GM12891 (cell line): ENCODE measurements around the gene ISYNA1.

Experiments used
- DNase-seq: peaks from one replicate; pipeline ENCODE4 v3.0.0; 2011; ENCODE audit warnings: low spot score; ENCODE audit not compliant: insufficient read length
- FAIRE-seq: peaks from 2 replicates; lab custom pipeline; 2011; peaks lifted over from hg19 to GRCh38; lab: Jason Lieb, UNC
- PAX5 ChIP-seq: IDR thresholded peaks from 2 replicates; pipeline ENCODE4 v1.6.1; 2011; ENCODE audit warnings: low read length, moderate library complexity, mild to moderate bottlenecking; ENCODE audit not compliant: insufficient read depth, severe bottlenecking
- POLR2A ChIP-seq: IDR thresholded peaks from 2 replicates; pipeline ENCODE4 v1.6.1; 2011; ENCODE audit warnings: low read depth, low read length, control low read depth
- POLR2AphosphoS5 ChIP-seq: IDR thresholded peaks from 2 replicates; pipeline ENCODE4 v1.6.1; 2011; ENCODE audit warnings: low read depth, low read length, control low read depth
- POU2F2 ChIP-seq: IDR thresholded peaks from 2 replicates; pipeline ENCODE4 v1.6.1; 2011; ENCODE audit warnings: low read depth, mild to moderate bottlenecking, control low read depth, low read length, moderate library complexity
- SPI1 ChIP-seq: IDR thresholded peaks from 2 replicates; pipeline ENCODE4 v1.6.1; 2011; ENCODE audit warnings: low read depth, low read length, control low read depth
- TAF1 ChIP-seq: IDR thresholded peaks from 2 replicates; pipeline ENCODE4 v1.6.1; 2011; ENCODE audit warnings: low read depth, low read length, control low read depth

ISYNA1 gene

GRCh38 chr19:18446811-18447359 is 9.0 kb upstream of the ISYNA1 start:
- TF ChIP-seq PAX5, result no peak
- no peak for TF ChIP-seq POLR2A
- no peak for TF ChIP-seq POLR2AphosphoS5
- no peak for TF ChIP-seq TAF1
- TF ChIP-seq POU2F2, result no peak
- no peak for TF ChIP-seq SPI1
- DNase-seq, result no peak
- no peak for FAIRE-seq

GRCh38 chr19:18446145-18446810 is 8.3 kb upstream of the ISYNA1 start:
- no peak for DNase-seq
- FAIRE-seq, result no peak
- TF ChIP-seq POLR2A (no peak), PAX5 (no peak), POLR2AphosphoS5 (no peak)

- no peak for TF ChIP-seq TAF1
- TF ChIP-seq SPI1, result no peak
- TF ChIP-seq POU2F2, result no peak
- TF ChIP-seq POLR2AphosphoS5, result no peak
- TF ChIP-seq POLR2A, result no peak
- no peak for TF ChIP-seq PAX5
- no peak for FAIRE-seq
- DNase-seq, result no peak
Observed at GRCh38 chr19:18445262-18445948, 7.5 kb upstream of the ISYNA1 start.

- TF ChIP-seq PAX5 (no peak), POU2F2 (no peak), POLR2AphosphoS5 (no peak), SPI1 (no peak), POLR2A (no peak), TAF1 (no peak)
- no peak for FAIRE-seq
- no peak for DNase-seq
Observed at GRCh38 chr19:18444513-18444912, 6.6 kb upstream of the ISYNA1 start.

GRCh38 chr19:18443831-18444230 is 5.9 kb upstream of the ISYNA1 start:
- no peak for FAIRE-seq

GRCh38 chr19:18443406-18443805 is 5.5 kb upstream of the ISYNA1 start:
- no peak for FAIRE-seq
- TF ChIP-seq TAF1, result no peak
- TF ChIP-seq PAX5, result no peak
- no peak for DNase-seq

More at GRCh38 chr19:18443831-18444230, 5.9 kb upstream of the ISYNA1 start:
- no peak for DNase-seq
- TF ChIP-seq SPI1, result no peak
- TF ChIP-seq POLR2A, result no peak
- no peak for TF ChIP-seq TAF1
- no peak for TF ChIP-seq POLR2AphosphoS5
- no peak for TF ChIP-seq POU2F2
- TF ChIP-seq PAX5, result no peak

- DNase-seq (no peak), FAIRE-seq (no peak)
- TF ChIP-seq SPI1 (no peak), PAX5 (no peak), POLR2AphosphoS5 (no peak), TAF1 (no peak), POU2F2 (no peak), POLR2A (no peak)
Observed at GRCh38 chr19:18442941-18443340, 5.0 kb upstream of the ISYNA1 start.

- FAIRE-seq, result peak; percentile 93
- TF ChIP-seq TAF1, result no peak
- DNase-seq, result no peak
Observed at GRCh38 chr19:18441804-18442788, 4.2 kb upstream of the ISYNA1 start.

- FAIRE-seq (no peak), DNase-seq (no peak)
- no peak for TF ChIP-seq PAX5
- TF ChIP-seq POU2F2, result no peak
- TF ChIP-seq TAF1, result no peak
- no peak for TF ChIP-seq SPI1
- no peak for TF ChIP-seq POLR2AphosphoS5
- no peak for TF ChIP-seq POLR2A
Observed at GRCh38 chr19:18440936-18441803, 3.2 kb upstream of the ISYNA1 start.
